Measurements from ENCODE around the gene SLC19A3.

DNA sequence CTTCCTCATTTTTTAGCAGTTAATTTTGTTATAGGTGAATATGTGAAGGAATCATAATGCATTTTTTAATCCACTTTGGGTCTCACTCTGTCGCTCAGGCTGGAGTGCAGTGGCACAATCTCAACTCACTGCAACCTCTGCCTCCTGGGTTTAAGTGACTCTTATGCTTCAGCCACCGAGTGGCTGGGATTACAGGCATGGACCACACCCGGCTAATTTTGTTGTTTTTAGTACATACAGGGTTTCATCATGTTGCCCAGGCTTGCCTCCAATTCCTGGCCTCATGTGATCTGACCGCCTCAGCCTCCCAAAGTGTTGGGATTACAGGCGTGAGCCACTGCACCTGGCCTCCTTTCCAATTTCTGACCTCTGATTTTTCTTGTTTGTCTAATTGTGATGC is 33.6 kb downstream of the SLC19A3 start:
- TF ChIP-seq, protein P1, sequence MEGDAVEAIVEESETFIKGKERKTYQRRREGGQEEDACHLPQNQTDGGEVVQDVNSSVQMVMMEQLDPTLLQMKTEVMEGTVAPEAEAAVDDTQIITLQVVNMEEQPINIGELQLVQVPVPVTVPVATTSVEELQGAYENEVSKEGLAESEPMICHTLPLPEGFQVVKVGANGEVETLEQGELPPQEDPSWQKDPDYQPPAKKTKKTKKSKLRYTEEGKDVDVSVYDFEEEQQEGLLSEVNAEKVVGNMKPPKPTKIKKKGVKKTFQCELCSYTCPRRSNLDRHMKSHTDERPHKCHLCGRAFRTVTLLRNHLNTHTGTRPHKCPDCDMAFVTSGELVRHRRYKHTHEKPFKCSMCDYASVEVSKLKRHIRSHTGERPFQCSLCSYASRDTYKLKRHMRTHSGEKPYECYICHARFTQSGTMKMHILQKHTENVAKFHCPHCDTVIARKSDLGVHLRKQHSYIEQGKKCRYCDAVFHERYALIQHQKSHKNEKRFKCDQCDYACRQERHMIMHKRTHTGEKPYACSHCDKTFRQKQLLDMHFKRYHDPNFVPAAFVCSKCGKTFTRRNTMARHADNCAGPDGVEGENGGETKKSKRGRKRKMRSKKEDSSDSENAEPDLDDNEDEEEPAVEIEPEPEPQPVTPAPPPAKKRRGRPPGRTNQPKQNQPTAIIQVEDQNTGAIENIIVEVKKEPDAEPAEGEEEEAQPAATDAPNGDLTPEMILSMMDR (IDR thresholded peaks at IDR 0.05; ENCODE audit: insufficient read depth, low read depth, low read length), result no peak
- no peak for TF ChIP-seq EZH2 (IDR thresholded peaks at IDR 0.05; ENCODE audit: insufficient read depth, low read length)

Measured in astrocyte (in vitro differentiated cells and primary cell).